Osteocyte (in vitro differentiated cells): ENCODE measurements around the gene MYO10. TPM values are rescaled to one million over a fixed set of nuclear protein-coding genes. Genes with fewer than 3 reads are reported as not detected.

Experiments
- DNase-seq: peaks from one replicate; pipeline ENCODE4 v3.0.0; 2021; ENCODE audit warnings: mixed read lengths; ENCODE audit not compliant: unreplicated experiment; ENCODE audit errors: extremely low spot score
- H3K27ac Mint-ChIP-seq: one replicate; pipeline ENCODE4 v1.8.0; 2021; ENCODE audit warnings: mild to moderate bottlenecking, mixed read lengths; ENCODE audit not compliant: unreplicated experiment
- H3K27me3 Mint-ChIP-seq: one replicate; pipeline ENCODE4 v1.8.0; 2021; ENCODE audit warnings: mixed read lengths; ENCODE audit not compliant: unreplicated experiment
- H3K36me3 Mint-ChIP-seq: one replicate; pipeline ENCODE4 v1.8.0; 2021; ENCODE audit warnings: mixed read lengths; ENCODE audit not compliant: unreplicated experiment
- H3K4me1 Mint-ChIP-seq: one replicate; pipeline ENCODE4 v1.8.0; 2021; ENCODE audit warnings: mixed read lengths; ENCODE audit not compliant: unreplicated experiment
- H3K4me3 Mint-ChIP-seq: one replicate; pipeline ENCODE4 v1.8.0; 2021; ENCODE audit warnings: mild to moderate bottlenecking, moderate library complexity, mixed read lengths; ENCODE audit not compliant: unreplicated experiment
- H3K9me3 Mint-ChIP-seq: one replicate; pipeline ENCODE4 v1.8.0; 2021; ENCODE audit warnings: mixed read lengths; ENCODE audit not compliant: unreplicated experiment
- CTCF ChIP-seq: fragments of 200-600 bp; sonication (generic); IDR thresholded peaks from 2 replicates; pipeline ENCODE4 v1.5.0; 2021; ENCODE audit warnings: antibody characterized with exemption, mild to moderate bottlenecking, moderate library complexity
- total RNA-seq: library from RNA; stranded (reverse); gene quantifications from 2 replicates; pipeline ENCODE4 v1.2.1, GENCODE V29; 2021

MYO10 gene
- total RNA-seq, 1 donor from 2014 or later, result 87.8 TPM

- Mint-ChIP-seq H3K4me1 (peaks cover 8% of the 10 kb centered on the region), H3K27ac (no peak overlapping the region), H3K9me3 (no peaks in the 10 kb centered on the region), H3K36me3 (no peaks in the 10 kb centered on the region), H3K4me3 (peak overlapping the region; percentile 72), H3K27me3 (peaks cover 53% of the 10 kb centered on the region)
- TF ChIP-seq CTCF, result no peak
- DNase-seq, result no peak
Measured at GRCh38 chr5:16615741-16616535, 320.1 kb downstream of the MYO10 start.

- Mint-ChIP-seq H3K4me1 (peaks cover 6% of the 10 kb centered on the region), H3K27ac (no peak overlapping the region)
Measured at GRCh38 chr5:16612007-16612406, 324.1 kb downstream of the MYO10 start.

More at GRCh38 chr5:16612007-16612406, 324.1 kb downstream of the MYO10 start:
- no peak for DNase-seq
- no peaks in the 10 kb centered on the region for H3K36me3 Mint-ChIP-seq
- H3K9me3 Mint-ChIP-seq, result no peaks in the 10 kb centered on the region
- H3K4me3 Mint-ChIP-seq, result no peak overlapping the region
- TF ChIP-seq CTCF, result no peak
- peaks cover 52% of the 10 kb centered on the region for H3K27me3 Mint-ChIP-seq
